Measurements from ENCODE around the gene AKR1D1.
"Not testable (repeated sequence)": the region's sequence is repeated elsewhere in the genome, so short reads cannot be mapped to it uniquely, and the experiment has no call there.

AKR1D1 gene

GRCh38 chr7:138074121-138074520 lies 2.1 kb upstream of the AKR1D1 start:
- no peak overlapping the region for H3K27ac ChIP-seq
- TF ChIP-seq CTCF (conservative IDR thresholded peaks at IDR 0.05) (no peak), ZFX (IDR thresholded peaks at IDR 0.05) (no peak)

- H3K27ac ChIP-seq, result no peak overlapping the region
- no peak for TF ChIP-seq CTCF (conservative IDR thresholded peaks at IDR 0.05)
- no peak for TF ChIP-seq ZFX (IDR thresholded peaks at IDR 0.05)
Measured at GRCh38 chr7:138074540-138074939, 1.7 kb upstream of the AKR1D1 start.

GRCh38 chr7:138075350-138075749 lies 909 bp upstream of the AKR1D1 start:
- no peak overlapping the region for H3K27ac ChIP-seq
- TF ChIP-seq ZFX (IDR thresholded peaks at IDR 0.05) (no peak), CTCF (conservative IDR thresholded peaks at IDR 0.05) (no peak)

- H3K27ac ChIP-seq, result not testable (repeated sequence)
Measured at GRCh38 chr7:138075786-138076185, 473 bp upstream of the AKR1D1 start.

GRCh38 chr7:138077809-138078208 lies 1.6 kb downstream of the AKR1D1 start:
- H3K27ac ChIP-seq, result no peak overlapping the region
- no peak for TF ChIP-seq ZFX (IDR thresholded peaks at IDR 0.05)
- no peak for TF ChIP-seq CTCF (conservative IDR thresholded peaks at IDR 0.05)

GRCh38 chr7:138079137-138079536 lies 2.9 kb downstream of the AKR1D1 start:
- H3K27ac ChIP-seq, result no peak overlapping the region
- TF ChIP-seq ZFX (IDR thresholded peaks at IDR 0.05) (no peak), CTCF (conservative IDR thresholded peaks at IDR 0.05) (no peak)

GRCh38 chr7:138081868-138082267 lies 5.6 kb downstream of the AKR1D1 start:
- TF ChIP-seq ZFX (IDR thresholded peaks at IDR 0.05) (no peak), CTCF (conservative IDR thresholded peaks at IDR 0.05) (no peak)
- H3K27ac ChIP-seq, result no peak overlapping the region

- no peak overlapping the region for H3K27ac ChIP-seq
- TF ChIP-seq CTCF (conservative IDR thresholded peaks at IDR 0.05) (no peak), ZFX (IDR thresholded peaks at IDR 0.05) (no peak)
Measured at GRCh38 chr7:138083859-138084258, 7.6 kb downstream of the AKR1D1 start.

Data from C4-2B (cell line).